ENCODE measurements around the gene SLC2A5.

SLC2A5 gene

GRCh38 chr1:9052272-9053049 is 17.0 kb downstream of the SLC2A5 start:
- TF ChIP-seq PAX5 (IDR thresholded peaks at IDR 0.05; ENCODE audit: insufficient read depth, low read length, severe bottlenecking), result no peak
- 0 out of 2 replicates have a peak, but pooled peaks have one; percentile 21 for TF ChIP-seq POLR2A (IDR thresholded peaks at IDR 0.05; ENCODE audit: low read depth, low read length)
- FAIRE-seq (peak; percentile 23), DNase-seq (ENCODE audit: insufficient read length, low spot score) (no peak)

GRCh38 chr1:9051379-9051778 is 18.1 kb downstream of the SLC2A5 start:
- FAIRE-seq (no peak), DNase-seq (ENCODE audit: insufficient read length, low spot score) (no peak)
- no peak for TF ChIP-seq TAF1 (IDR thresholded peaks at IDR 0.05; ENCODE audit: low read depth, low read length)
- TF ChIP-seq PAX5 (IDR thresholded peaks at IDR 0.05; ENCODE audit: insufficient read depth, low read length, severe bottlenecking), result no peak
- TF ChIP-seq SPI1 (IDR thresholded peaks at IDR 0.05; ENCODE audit: low read depth, low read length), result no peak
- TF ChIP-seq POLR2AphosphoS5 (IDR thresholded peaks at IDR 0.05; ENCODE audit: low read depth, low read length), result 0 out of 2 replicates have a peak, but pooled peaks have one; percentile 27
- no peak for TF ChIP-seq POU2F2 (IDR thresholded peaks at IDR 0.05; ENCODE audit: low read depth, low read length)
- TF ChIP-seq POLR2A (IDR thresholded peaks at IDR 0.05; ENCODE audit: low read depth, low read length), result peak; percentile 19; the same call in 1 of the 2 replicates

GRCh38 chr1:9050803-9051202 is 18.6 kb downstream of the SLC2A5 start:
- TF ChIP-seq TAF1 (IDR thresholded peaks at IDR 0.05; ENCODE audit: low read depth, low read length) (no peak), POLR2A (IDR thresholded peaks at IDR 0.05; ENCODE audit: low read depth, low read length) (no peak), POLR2AphosphoS5 (IDR thresholded peaks at IDR 0.05; ENCODE audit: low read depth, low read length) (no peak), PAX5 (IDR thresholded peaks at IDR 0.05; ENCODE audit: insufficient read depth, low read length, severe bottlenecking) (no peak), POU2F2 (IDR thresholded peaks at IDR 0.05; ENCODE audit: low read depth, low read length) (no peak), SPI1 (IDR thresholded peaks at IDR 0.05; ENCODE audit: low read depth, low read length) (no peak)
- DNase-seq (ENCODE audit: insufficient read length, low spot score) (no peak), FAIRE-seq (no peak)

- DNase-seq (ENCODE audit: insufficient read length, low spot score), result no peak
- no peak for FAIRE-seq
- TF ChIP-seq SPI1 (IDR thresholded peaks at IDR 0.05; ENCODE audit: low read depth, low read length) (no peak), POLR2AphosphoS5 (IDR thresholded peaks at IDR 0.05; ENCODE audit: low read depth, low read length) (no peak), TAF1 (IDR thresholded peaks at IDR 0.05; ENCODE audit: low read depth, low read length) (no peak), PAX5 (IDR thresholded peaks at IDR 0.05; ENCODE audit: insufficient read depth, low read length, severe bottlenecking) (no peak), POU2F2 (IDR thresholded peaks at IDR 0.05; ENCODE audit: low read depth, low read length) (no peak), POLR2A (IDR thresholded peaks at IDR 0.05; ENCODE audit: low read depth, low read length) (no peak)
Observed at GRCh38 chr1:9048551-9048950, 20.9 kb downstream of the SLC2A5 start.

GRCh38 chr1:9047019-9047418 is 22.4 kb downstream of the SLC2A5 start:
- TF ChIP-seq TAF1 (IDR thresholded peaks at IDR 0.05; ENCODE audit: low read depth, low read length) (no peak), POLR2A (IDR thresholded peaks at IDR 0.05; ENCODE audit: low read depth, low read length) (no peak), POU2F2 (IDR thresholded peaks at IDR 0.05; ENCODE audit: low read depth, low read length) (no peak), PAX5 (IDR thresholded peaks at IDR 0.05; ENCODE audit: insufficient read depth, low read length, severe bottlenecking) (no peak)
- DNase-seq (ENCODE audit: insufficient read length, low spot score) (no peak), FAIRE-seq (no peak)

GRCh38 chr1:9045861-9046510 is 23.4 kb downstream of the SLC2A5 start:
- TF ChIP-seq POLR2AphosphoS5 (IDR thresholded peaks at IDR 0.05; ENCODE audit: low read depth, low read length), result peak; percentile 31; the same call in 1 of the 2 replicates
- no peak for TF ChIP-seq PAX5 (IDR thresholded peaks at IDR 0.05; ENCODE audit: insufficient read depth, low read length, severe bottlenecking)
- no peak for TF ChIP-seq TAF1 (IDR thresholded peaks at IDR 0.05; ENCODE audit: low read depth, low read length)
- FAIRE-seq (no peak), DNase-seq (ENCODE audit: insufficient read length, low spot score) (no peak)

- DNase-seq (ENCODE audit: insufficient read length, low spot score), result no peak
- no peak for FAIRE-seq
- TF ChIP-seq SPI1 (IDR thresholded peaks at IDR 0.05; ENCODE audit: low read depth, low read length), result no peak
- TF ChIP-seq POLR2AphosphoS5 (IDR thresholded peaks at IDR 0.05; ENCODE audit: low read depth, low read length), result peak; percentile 30; the same call in 1 of the 2 replicates
Observed at GRCh38 chr1:9044236-9044635, 25.2 kb downstream of the SLC2A5 start.

DNA sequence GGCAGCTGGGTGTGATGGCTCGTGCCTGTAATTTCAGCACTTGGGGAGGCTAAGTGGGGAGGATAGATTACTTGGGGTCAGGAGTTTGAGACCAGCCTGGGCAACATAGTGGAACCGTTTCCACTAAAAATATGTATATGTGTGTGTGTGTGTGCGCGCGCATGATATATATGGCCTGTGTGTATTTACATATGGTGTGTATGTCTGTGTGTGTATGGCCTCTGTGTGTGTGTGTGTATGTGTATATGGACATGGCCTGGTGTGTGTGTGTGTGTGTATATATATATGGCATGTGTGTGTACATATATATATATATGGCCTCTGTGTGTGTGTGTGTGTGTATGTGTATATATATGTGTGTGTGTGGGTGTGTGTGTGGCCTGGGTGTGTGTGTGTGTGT is 27.2 kb downstream of the SLC2A5 start:
- FAIRE-seq (no peak), DNase-seq (ENCODE audit: insufficient read length, low spot score) (no peak)
- TF ChIP-seq POLR2AphosphoS5 (IDR thresholded peaks at IDR 0.05; ENCODE audit: low read depth, low read length) (peak; percentile 59), POLR2A (IDR thresholded peaks at IDR 0.05; ENCODE audit: low read depth, low read length) (peak; percentile 69), POU2F2 (IDR thresholded peaks at IDR 0.05; ENCODE audit: low read depth, low read length) (no peak), PAX5 (IDR thresholded peaks at IDR 0.05; ENCODE audit: insufficient read depth, low read length, severe bottlenecking) (no peak)

DNA sequence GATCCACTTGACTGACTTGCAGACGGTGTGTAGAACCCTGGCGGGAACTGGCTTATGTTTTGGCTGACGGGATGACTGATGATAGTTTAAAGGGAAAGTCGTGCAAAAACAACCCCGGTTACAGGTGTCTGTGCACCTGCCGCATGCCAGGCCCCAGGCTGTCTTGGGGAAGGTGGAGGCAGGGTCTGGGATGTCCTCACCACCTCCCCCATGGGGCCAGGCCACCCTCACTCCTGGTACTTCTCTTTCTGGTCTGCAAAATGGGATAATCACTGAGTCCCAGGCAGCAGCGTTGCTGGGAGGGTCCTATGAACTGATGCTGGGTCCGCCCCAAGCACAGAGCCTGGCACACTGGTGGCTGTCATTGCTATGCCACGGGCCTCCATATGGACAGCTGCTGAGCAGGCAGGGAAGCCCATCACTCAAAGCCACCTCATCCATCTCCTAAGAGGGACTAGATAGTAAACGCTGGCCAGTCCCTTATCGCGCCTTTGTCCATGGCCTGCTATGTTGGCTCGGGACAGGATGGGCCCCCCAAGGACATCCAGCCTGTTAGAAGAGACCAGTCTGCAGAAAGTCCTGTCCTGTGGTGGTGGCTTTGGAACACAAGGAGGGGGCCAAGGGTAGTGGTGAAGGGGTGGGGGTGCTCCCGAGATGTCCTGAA is 28.2 kb downstream of the SLC2A5 start:
- FAIRE-seq (no peak), DNase-seq (ENCODE audit: insufficient read length, low spot score) (no peak)
- TF ChIP-seq PAX5 (IDR thresholded peaks at IDR 0.05; ENCODE audit: insufficient read depth, low read length, severe bottlenecking), result no peak
- 0 out of 2 replicates have a peak, but pooled peaks have one; percentile 34 for TF ChIP-seq POLR2A (IDR thresholded peaks at IDR 0.05; ENCODE audit: low read depth, low read length)
- peak; percentile 74; the same call in 1 of the 2 replicates for TF ChIP-seq POLR2AphosphoS5 (IDR thresholded peaks at IDR 0.05; ENCODE audit: low read depth, low read length)

GRCh38 chr1:9040659-9041030 is 28.8 kb downstream of the SLC2A5 start:
- no peak for FAIRE-seq
- no peak for DNase-seq (ENCODE audit: insufficient read length, low spot score)
- TF ChIP-seq POLR2AphosphoS5 (IDR thresholded peaks at IDR 0.05; ENCODE audit: low read depth, low read length) (no peak), PAX5 (IDR thresholded peaks at IDR 0.05; ENCODE audit: insufficient read depth, low read length, severe bottlenecking) (no peak), POU2F2 (IDR thresholded peaks at IDR 0.05; ENCODE audit: low read depth, low read length) (no peak), SPI1 (IDR thresholded peaks at IDR 0.05; ENCODE audit: low read depth, low read length) (no peak), TAF1 (IDR thresholded peaks at IDR 0.05; ENCODE audit: low read depth, low read length) (no peak), POLR2A (IDR thresholded peaks at IDR 0.05; ENCODE audit: low read depth, low read length) (no peak)
